ENCODE data around the gene SKAP2.

Gene SKAP2

DNA sequence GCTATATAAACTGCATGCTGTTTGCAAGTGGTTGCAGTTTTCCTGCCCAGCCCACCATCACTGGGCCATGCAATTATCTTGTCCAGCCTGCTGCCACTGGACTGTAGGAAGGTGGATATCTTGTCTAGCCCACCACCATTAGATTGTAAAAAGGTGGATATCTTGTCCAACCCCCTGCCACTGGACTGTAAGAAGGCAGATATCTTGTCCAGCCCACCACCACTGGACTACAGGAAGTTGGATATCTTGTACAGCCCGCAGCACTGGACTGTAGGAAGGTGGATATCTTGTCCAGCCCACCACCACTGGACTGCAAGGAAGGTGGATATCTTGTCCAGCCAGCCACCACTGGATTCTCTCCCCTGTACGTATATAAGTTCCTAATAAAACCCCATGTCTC, 69.8 kb downstream of the SKAP2 start:
- no peak for TF ChIP-seq EZH2 (IDR thresholded peaks at IDR 0.05; ENCODE audit: borderline replicate concordance, low read depth, low read length, severe bottlenecking)
- TF ChIP-seq, protein P1, sequence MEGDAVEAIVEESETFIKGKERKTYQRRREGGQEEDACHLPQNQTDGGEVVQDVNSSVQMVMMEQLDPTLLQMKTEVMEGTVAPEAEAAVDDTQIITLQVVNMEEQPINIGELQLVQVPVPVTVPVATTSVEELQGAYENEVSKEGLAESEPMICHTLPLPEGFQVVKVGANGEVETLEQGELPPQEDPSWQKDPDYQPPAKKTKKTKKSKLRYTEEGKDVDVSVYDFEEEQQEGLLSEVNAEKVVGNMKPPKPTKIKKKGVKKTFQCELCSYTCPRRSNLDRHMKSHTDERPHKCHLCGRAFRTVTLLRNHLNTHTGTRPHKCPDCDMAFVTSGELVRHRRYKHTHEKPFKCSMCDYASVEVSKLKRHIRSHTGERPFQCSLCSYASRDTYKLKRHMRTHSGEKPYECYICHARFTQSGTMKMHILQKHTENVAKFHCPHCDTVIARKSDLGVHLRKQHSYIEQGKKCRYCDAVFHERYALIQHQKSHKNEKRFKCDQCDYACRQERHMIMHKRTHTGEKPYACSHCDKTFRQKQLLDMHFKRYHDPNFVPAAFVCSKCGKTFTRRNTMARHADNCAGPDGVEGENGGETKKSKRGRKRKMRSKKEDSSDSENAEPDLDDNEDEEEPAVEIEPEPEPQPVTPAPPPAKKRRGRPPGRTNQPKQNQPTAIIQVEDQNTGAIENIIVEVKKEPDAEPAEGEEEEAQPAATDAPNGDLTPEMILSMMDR (IDR thresholded peaks at IDR 0.05; ENCODE audit: borderline replicate concordance, extremely low read depth, low read length, poor library complexity, severe bottlenecking): no peak
- H2AFZ ChIP-seq (ENCODE audit: low read depth, low read length): no peak overlapping the region
- no peak overlapping the region for H3K9ac ChIP-seq (ENCODE audit: low read depth, low read length)
- H3K27me3 ChIP-seq (ENCODE audit: insufficient read depth, low read length, poor library complexity): no peaks in the 10 kb centered on the region
- no peak for ATAC-seq (ENCODE audit: insufficient read depth, low read depth)
- no peak overlapping the region for H3K4me2 ChIP-seq (ENCODE audit: insufficient read depth, low read length)
- H4K20me1 ChIP-seq (ENCODE audit: insufficient read depth, low read length): no peaks in the 10 kb centered on the region
- H3K4me3 ChIP-seq (ENCODE audit: low read depth in 1 of 2, low read length in 2 of 2): no peak overlapping the region
- H3K79me2 ChIP-seq (ENCODE audit: insufficient read depth, low read length): no peaks in the 10 kb centered on the region
- no peaks in the 10 kb centered on the region for H3K9me3 ChIP-seq (ENCODE audit: insufficient read depth, low read length, severe bottlenecking)
- H3K36me3 ChIP-seq (ENCODE audit: insufficient read depth, low read length): no peaks in the 10 kb centered on the region
- H3K27ac ChIP-seq (ENCODE audit: low read length): no peak overlapping the region
- no peaks in the 10 kb centered on the region for H3K4me1 ChIP-seq (ENCODE audit: insufficient read depth, low read length)
- no peak for DNase-seq

DNA sequence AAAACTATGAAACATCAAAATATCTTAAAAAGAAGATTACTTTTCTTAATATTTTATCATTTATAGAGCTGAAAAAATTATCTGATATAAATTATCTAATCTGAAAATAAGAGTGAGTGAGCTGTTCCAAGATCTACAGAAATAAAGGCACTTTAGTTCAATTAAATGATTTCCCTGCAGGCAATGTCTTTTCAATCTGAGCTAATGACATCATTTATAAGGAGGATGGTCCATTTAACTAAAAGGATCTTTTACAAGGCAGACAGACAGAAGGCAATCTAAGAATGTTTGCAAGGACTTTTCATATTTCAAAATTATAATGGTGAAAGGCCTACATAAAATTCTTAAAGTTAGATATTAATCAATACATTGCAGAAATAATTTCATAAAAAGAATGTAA, 71.8 kb downstream of the SKAP2 start:
- no peaks in the 10 kb centered on the region for H3K4me1 ChIP-seq (ENCODE audit: insufficient read depth, low read length)
- no peak for DNase-seq
- ATAC-seq (ENCODE audit: insufficient read depth, low read depth): no peak
- TF ChIP-seq EZH2 (IDR thresholded peaks at IDR 0.05; ENCODE audit: borderline replicate concordance, low read depth, low read length, severe bottlenecking): no peak
- TF ChIP-seq, protein P1 (IDR thresholded peaks at IDR 0.05; ENCODE audit: borderline replicate concordance, extremely low read depth, low read length, poor library complexity, severe bottlenecking): no peak
- no peaks in the 10 kb centered on the region for H3K79me2 ChIP-seq (ENCODE audit: insufficient read depth, low read length)
- no peaks in the 10 kb centered on the region for H3K9me3 ChIP-seq (ENCODE audit: insufficient read depth, low read length, severe bottlenecking)
- no peak overlapping the region for H3K27ac ChIP-seq (ENCODE audit: low read length)
- no peak overlapping the region for H3K4me3 ChIP-seq (ENCODE audit: low read depth in 1 of 2, low read length in 2 of 2)
- H4K20me1 ChIP-seq (ENCODE audit: insufficient read depth, low read length): no peaks in the 10 kb centered on the region
- no peaks in the 10 kb centered on the region for H3K27me3 ChIP-seq (ENCODE audit: insufficient read depth, low read length, poor library complexity)
- H2AFZ ChIP-seq (ENCODE audit: low read depth, low read length): no peak overlapping the region
- no peak overlapping the region for H3K4me2 ChIP-seq (ENCODE audit: insufficient read depth, low read length)
- no peak overlapping the region for H3K9ac ChIP-seq (ENCODE audit: low read depth, low read length)
- no peaks in the 10 kb centered on the region for H3K36me3 ChIP-seq (ENCODE audit: insufficient read depth, low read length)

DNA sequence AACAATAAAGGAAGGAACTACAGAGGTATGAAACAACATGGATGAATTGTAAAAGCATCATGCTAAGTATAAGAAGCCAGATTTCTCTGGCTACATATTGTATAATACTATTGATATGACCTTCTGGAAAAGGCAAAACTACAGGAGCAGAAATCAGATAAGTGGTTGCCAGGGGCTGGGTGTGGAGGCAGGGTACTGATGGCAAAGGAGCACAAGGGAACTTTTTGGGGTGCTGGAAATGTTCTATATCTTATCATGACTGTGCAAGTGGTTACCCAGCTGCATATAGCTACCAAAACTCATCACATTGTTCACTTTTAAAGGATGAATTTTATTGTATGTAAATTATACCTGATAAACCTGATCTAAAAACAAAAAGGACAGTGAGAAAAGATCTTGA, 72.4 kb downstream of the SKAP2 start:
- no peaks in the 10 kb centered on the region for H3K9me3 ChIP-seq (ENCODE audit: insufficient read depth, low read length, severe bottlenecking)
- no peak for DNase-seq
- no peaks in the 10 kb centered on the region for H3K36me3 ChIP-seq (ENCODE audit: insufficient read depth, low read length)
- no peak for TF ChIP-seq EZH2 (IDR thresholded peaks at IDR 0.05; ENCODE audit: borderline replicate concordance, low read depth, low read length, severe bottlenecking)
- ATAC-seq (ENCODE audit: insufficient read depth, low read depth): no peak
- H3K4me3 ChIP-seq (ENCODE audit: low read depth in 1 of 2, low read length in 2 of 2): no peak overlapping the region
- no peak overlapping the region for H3K4me2 ChIP-seq (ENCODE audit: insufficient read depth, low read length)
- H3K27ac ChIP-seq (ENCODE audit: low read length): no peak overlapping the region
- H3K4me1 ChIP-seq (ENCODE audit: insufficient read depth, low read length): no peaks in the 10 kb centered on the region
- no peak overlapping the region for H3K9ac ChIP-seq (ENCODE audit: low read depth, low read length)
- no peaks in the 10 kb centered on the region for H4K20me1 ChIP-seq (ENCODE audit: insufficient read depth, low read length)
- no peaks in the 10 kb centered on the region for H3K79me2 ChIP-seq (ENCODE audit: insufficient read depth, low read length)
- no peak overlapping the region for H2AFZ ChIP-seq (ENCODE audit: low read depth, low read length)
- H3K27me3 ChIP-seq (ENCODE audit: insufficient read depth, low read length, poor library complexity): no peaks in the 10 kb centered on the region

DNA sequence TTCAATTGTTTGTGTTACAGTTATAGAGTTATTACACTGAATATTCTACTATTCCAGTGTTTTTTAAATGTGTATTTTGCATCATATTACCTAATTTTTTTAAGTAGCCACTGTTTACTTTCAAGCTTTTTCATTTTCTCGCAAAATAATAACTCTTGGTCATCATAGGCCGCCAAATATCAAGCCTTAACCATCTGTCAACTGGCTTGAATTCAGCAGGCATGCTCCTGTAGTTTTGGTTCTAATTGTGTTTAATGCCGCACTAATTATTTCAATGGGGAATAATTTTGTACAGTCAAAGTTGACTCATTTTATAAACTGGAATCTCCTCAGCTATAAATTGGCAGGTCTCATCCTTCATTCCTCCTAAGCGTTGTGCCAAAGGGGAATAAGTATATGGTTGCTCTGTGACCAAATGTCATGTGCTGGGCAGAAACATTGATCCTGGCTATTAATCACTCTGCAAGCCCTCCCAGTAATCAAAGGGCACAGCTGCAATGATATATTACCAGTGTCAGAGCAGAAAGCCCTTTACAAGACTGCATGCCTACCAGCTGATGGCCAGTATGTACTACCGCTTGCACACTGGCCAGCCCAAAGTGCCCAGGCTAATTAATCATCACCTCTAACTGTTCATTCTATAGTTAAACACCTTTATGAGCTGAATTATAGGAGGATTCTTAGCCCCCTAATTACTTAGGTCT, 74.8 kb downstream of the SKAP2 start:
- Histone ChIP-seq H3K27me3 (ENCODE audit: insufficient read depth, low read length, poor library complexity) (no peaks in the 10 kb centered on the region), H3K4me1 (ENCODE audit: insufficient read depth, low read length) (no peaks in the 10 kb centered on the region), H4K20me1 (ENCODE audit: insufficient read depth, low read length) (no peaks in the 10 kb centered on the region), H3K9me3 (ENCODE audit: insufficient read depth, low read length, severe bottlenecking) (no peaks in the 10 kb centered on the region), H3K36me3 (ENCODE audit: insufficient read depth, low read length) (no peaks in the 10 kb centered on the region), H2AFZ (ENCODE audit: low read depth, low read length) (no peak overlapping the region), H3K4me3 (ENCODE audit: low read depth in 1 of 2, low read length in 2 of 2) (no peak overlapping the region), H3K9ac (ENCODE audit: low read depth, low read length) (no peak overlapping the region), H3K79me2 (ENCODE audit: insufficient read depth, low read length) (no peaks in the 10 kb centered on the region), H3K27ac (ENCODE audit: low read length) (no peak overlapping the region), H3K4me2 (ENCODE audit: insufficient read depth, low read length) (no peak overlapping the region)
- DNase-seq (no peak), ATAC-seq (ENCODE audit: insufficient read depth, low read depth) (no peak)
- no peak for TF ChIP-seq EZH2 (IDR thresholded peaks at IDR 0.05; ENCODE audit: borderline replicate concordance, low read depth, low read length, severe bottlenecking)
- TF ChIP-seq, protein P1 (IDR thresholded peaks at IDR 0.05; ENCODE audit: borderline replicate concordance, extremely low read depth, low read length, poor library complexity, severe bottlenecking): no peak
